DND-41 (cell line): ENCODE data around the gene OPRL1.

Experiments used
- ATAC-seq: fragments of 200-7000 bp; cut with Tn5 transposase; 3 replicates; pipeline ENCODE4 v1.9.1; 2021; ENCODE audit warnings: low read depth; ENCODE audit not compliant: insufficient read depth
- DNase-seq: peaks from one replicate; pipeline ENCODE4 v3.0.0-alpha.2; 2020
- H2AFZ ChIP-seq: 2 replicates; pipeline ENCODE4 v1.6.0; 2012; ENCODE audit warnings: low read depth, low read length
- H3K27ac ChIP-seq: 2 replicates; pipeline ENCODE4 v1.5.1; 2012; ENCODE audit warnings: low read length, inconsistent platforms
- H3K27me3 ChIP-seq: fragments of 200-600 bp; sonication (generic); 2 replicates; pipeline ENCODE4 v1.6.0; 2012; ENCODE audit warnings: low read length, mild to moderate bottlenecking, inconsistent platforms; ENCODE audit not compliant: insufficient read depth, poor library complexity
- H3K36me3 ChIP-seq: 2 replicates; pipeline ENCODE4 v1.5.1; 2012; ENCODE audit warnings: low read length, inconsistent platforms; ENCODE audit not compliant: insufficient read depth
- H3K4me1 ChIP-seq: 2 replicates; pipeline ENCODE4 v1.5.1; 2012; ENCODE audit warnings: mild to moderate bottlenecking, low read length; ENCODE audit not compliant: insufficient read depth
- H3K4me2 ChIP-seq: 2 replicates; pipeline ENCODE4 v1.6.0; 2012; ENCODE audit warnings: mild to moderate bottlenecking, moderate library complexity, low read length, inconsistent platforms; ENCODE audit not compliant: insufficient read depth
- H3K4me3 ChIP-seq, 2 experiments: fragments of 200-600 bp in 1 of 2; shearing (Covaris generic) in 1 of 2; 2 replicates each; pipeline ENCODE4 v1.5.1; 2012 to 2016; ENCODE audit warnings: inconsistent platforms in 2 of 2, low read length in 2 of 2, mild to moderate bottlenecking in 2 of 2, low read depth in 1 of 2, moderate library complexity in 1 of 2
- H3K79me2 ChIP-seq: 2 replicates; pipeline ENCODE4 v1.6.0; 2012; ENCODE audit warnings: low read length, inconsistent platforms; ENCODE audit not compliant: insufficient read depth
- H3K9ac ChIP-seq: 2 replicates; pipeline ENCODE4 v1.6.0; 2012; ENCODE audit warnings: low read depth, mild to moderate bottlenecking, inconsistent platforms, low read length, moderate library complexity
- H3K9me3 ChIP-seq: 2 replicates; pipeline ENCODE4 v1.5.1; 2012; ENCODE audit warnings: low read length, moderate library complexity, mild to moderate bottlenecking, inconsistent platforms; ENCODE audit not compliant: insufficient read depth, severe bottlenecking
- H4K20me1 ChIP-seq: 2 replicates; pipeline ENCODE4 v1.6.0; 2012; ENCODE audit warnings: low read length; ENCODE audit not compliant: insufficient read depth
- CTCF ChIP-seq: IDR thresholded peaks from 2 replicates; pipeline ENCODE4 v1.5.1; 2012; ENCODE audit warnings: borderline replicate concordance, low read length, moderate library complexity, mild to moderate bottlenecking; ENCODE audit not compliant: poor library complexity, severe bottlenecking; ENCODE audit errors: extremely low read depth
- EZH2 ChIP-seq: IDR thresholded peaks from 3 replicates; pipeline ENCODE4 v1.6.1; 2012; ENCODE audit warnings: borderline replicate concordance, low read depth, mild to moderate bottlenecking, moderate library complexity, low read length, inconsistent platforms; ENCODE audit not compliant: severe bottlenecking

The OPRL1 gene

GRCh38 chr20:64145458-64146300, 65.8 kb downstream of the OPRL1 start:
- Histone ChIP-seq H3K4me2 (no peak overlapping the region), H3K9me3 (peaks cover 22% of the 10 kb centered on the region), H3K4me1 (no peaks in the 10 kb centered on the region), H3K4me3 (no peak overlapping the region), H3K9ac (no peak overlapping the region), H4K20me1 (peaks cover under 1% of the 10 kb centered on the region; the same call in 1 of the 2 replicates), H3K27ac (no peak overlapping the region), H2AFZ (no peak overlapping the region), H3K27me3 (no peaks in the 10 kb centered on the region), H3K79me2 (no peaks in the 10 kb centered on the region), H3K36me3 (no peaks in the 10 kb centered on the region)
- peak; percentile 60 for TF ChIP-seq CTCF
- TF ChIP-seq EZH2 = no peak
- ATAC-seq (no peak), DNase-seq (peak; percentile 22)

- Histone ChIP-seq H3K9me3 (peaks cover 22% of the 10 kb centered on the region), H2AFZ (no peak overlapping the region), H3K27me3 (no peaks in the 10 kb centered on the region), H3K36me3 (no peaks in the 10 kb centered on the region), H3K27ac (no peak overlapping the region), H3K4me1 (no peaks in the 10 kb centered on the region), H4K20me1 (peaks cover 5% of the 10 kb centered on the region; the same call in 1 of the 2 replicates), H3K4me2 (no peak overlapping the region), H3K9ac (no peak overlapping the region), H3K4me3 (no peak overlapping the region), H3K79me2 (no peaks in the 10 kb centered on the region)
- ATAC-seq (no peak), DNase-seq (no peak)
- TF ChIP-seq CTCF (no peak), EZH2 (no peak)
Measured at GRCh38 chr20:64146301-64146935, 66.5 kb downstream of the OPRL1 start.

- Histone ChIP-seq H3K4me1 (no peaks in the 10 kb centered on the region), H3K79me2 (no peaks in the 10 kb centered on the region), H3K27ac (no peak overlapping the region), H3K27me3 (no peaks in the 10 kb centered on the region), H2AFZ (no peak overlapping the region), H3K4me2 (no peak overlapping the region), H3K9me3 (peaks cover 22% of the 10 kb centered on the region), H4K20me1 (peaks cover 5% of the 10 kb centered on the region; the same call in 1 of the 2 replicates), H3K9ac (no peak overlapping the region), H3K36me3 (no peaks in the 10 kb centered on the region), H3K4me3 (no peak overlapping the region)
- no peak for TF ChIP-seq CTCF
- TF ChIP-seq EZH2 = no peak
- ATAC-seq (peak; percentile 54), DNase-seq (peak; percentile 32)
Measured at GRCh38 chr20:64146936-64147477, 67.1 kb downstream of the OPRL1 start.
